Measurements from ENCODE around the gene LYZL4.

- TF ChIP-seq CTCF (IDR thresholded peaks at IDR 0.05), result no peak
- TF ChIP-seq POLR2AphosphoS5 (IDR thresholded peaks at IDR 0.05), result no peak
- no peak for TF ChIP-seq POLR2A (IDR thresholded peaks at IDR 0.05)
- no peak for TF ChIP-seq EP300 (IDR thresholded peaks at IDR 0.05)
These were observed 36.0 kb upstream of the LYZL4 start for GRCh38 chr3:42446111-42447050.

All from gastroesophageal sphincter (tissue), 3 donors.